H1 (cell line): ENCODE results near the gene LBH.

ENCODE experiments used
- RXRA ChIP-seq: IDR thresholded peaks from 2 replicates; pipeline ENCODE4 v1.6.1; 2011; ENCODE audit warnings: low read depth, mild to moderate bottlenecking, low read length, moderate library complexity; ENCODE audit not compliant: insufficient read depth
- ZNF274 ChIP-seq: IDR thresholded peaks from 2 replicates; pipeline ENCODE4 v1.7.0; 2012; ENCODE audit warnings: low read length, borderline replicate concordance; ENCODE audit errors: extremely low read depth

- TF ChIP-seq ZNF274: no peak
- no peak for TF ChIP-seq RXRA
Observed at GRCh38 chr2:30269771-30270145, 38.4 kb downstream of the LBH start.
